Subcutaneous adipose tissue (tissue), 4 donors: Measurements from ENCODE around the gene PCYT1A. TPM values are rescaled to one million over a fixed set of nuclear protein-coding genes. Genes with fewer than 3 reads are reported as not detected.

Experiments
- CTCF ChIP-seq: fragments of 450-650 bp; IDR thresholded peaks from one replicate; pipeline ENCODE4 v1.5.1; 2016; ENCODE audit warnings: low read depth, mild to moderate bottlenecking, control low read depth, antibody characterized with exemption, moderate library complexity
- total RNA-seq, 4 donors: library from RNA; depleted of rRNA; stranded (reverse); fragments of >200 nt; gene quantifications; one replicate each; pipeline ENCODE4 v1.1.0, GENCODE V29; 2016

Gene PCYT1A
- total RNA-seq, 4 donors from 2014 or later, result 108 to 153 (median 123) TPM

- no peak for TF ChIP-seq CTCF
Measured at GRCh38 chr3:196227629-196228493, 59.7 kb downstream of the PCYT1A start.

- TF ChIP-seq CTCF, result no peak
Measured at GRCh38 chr3:196227121-196227561, 60.4 kb downstream of the PCYT1A start.

GRCh38 chr3:196225763-196226364, 61.7 kb downstream of the PCYT1A start:
- TF ChIP-seq CTCF, result no peak

GRCh38 chr3:196225086-196225485, 62.4 kb downstream of the PCYT1A start:
- TF ChIP-seq CTCF, result no peak

GRCh38 chr3:196222876-196223595, 64.5 kb downstream of the PCYT1A start:
- TF ChIP-seq CTCF, result no peak

GRCh38 chr3:196220991-196221390, 66.5 kb downstream of the PCYT1A start:
- TF ChIP-seq CTCF, result no peak

- TF ChIP-seq CTCF, result no peak
Measured at GRCh38 chr3:196220587-196220986, 66.9 kb downstream of the PCYT1A start.
